Esophagus muscularis mucosa (tissue), 3 donors: ENCODE measurements around the gene SLC6A19.

Experiments
- CTCF ChIP-seq, 3 experiments: fragments of 200-600 bp in 2 of 3; fragments of 450-650 bp in 1 of 3; sonication (generic) in 2 of 3; IDR thresholded peaks; one replicate each; pipeline ENCODE4 v1.5.1; 2017 to 2019; ENCODE audit warnings: antibody characterized with exemption in 3 of 3, mild to moderate bottlenecking in 2 of 3, moderate library complexity in 1 of 3
- POLR2A ChIP-seq: fragments of 450-650 bp; IDR thresholded peaks from one replicate; pipeline ENCODE4 v1.6.1; 2017; ENCODE audit warnings: antibody characterized with exemption, moderate library complexity, mild to moderate bottlenecking, low read depth
- POLR2AphosphoS5 ChIP-seq, 2 donors: sonication (generic); formaldehyde crosslinking; IDR thresholded peaks; one replicate each; pipeline ENCODE4 v1.6.1; 2017; ENCODE audit warnings: antibody characterized with exemption in 2 of 2

- TF ChIP-seq POLR2A (no peak), CTCF (IDR thresholded peaks at IDR 0.05) (no peak), POLR2AphosphoS5 (IDR thresholded peaks at IDR 0.05) (no peak)
Observed at GRCh38 chr5:1181451-1182359, 19.7 kb upstream of the SLC6A19 start.
